CD4-positive, alpha-beta T cell (primary cell): ENCODE data around the gene CADM1. TPM values are rescaled to one million over a fixed set of nuclear protein-coding genes. Genes with fewer than 3 reads are reported as not detected.

Experiments used
- ATAC-seq: fragments of 200-7000 bp; cut with Tn5 transposase; one replicate; pipeline ENCODE4 v1.10.0; 2022; ENCODE audit warnings: mild to moderate bottlenecking; ENCODE audit not compliant: poor library complexity
- CTCF ChIA-PET: fragments of 350-600 bp; sonication (Branson Sonifier 250); formaldehyde crosslinking; loops from one replicate; lab custom pipeline; 2021; ENCODE audit warnings: antibody characterized with exemption, inconsistent platforms; lab: Charles Lee
- POLR2A ChIA-PET: fragments of 350-600 bp; sonication (Branson Sonifier 250); formaldehyde crosslinking; loops from one replicate; lab custom pipeline; 2021; ENCODE audit warnings: antibody characterized with exemption, inconsistent platforms; lab: Charles Lee
- DNase-seq, 14 experiments: peaks; one replicate each; pipeline ENCODE4 v3.0.0-alpha.2; 2013 to 2020; ENCODE audit warnings: mixed read lengths in 2 of 14
- H3K27ac ChIP-seq, 2 donors: one replicate each; pipeline versions ENCODE4 v1.5.1 to v1.7.0; 2013; ENCODE audit warnings: low read length in 2 of 2, low read depth in 1 of 2, mild to moderate bottlenecking in 1 of 2
- H3K27me3 ChIP-seq, 2 experiments: 1 replicate in 1 of 2; 2 replicates in 1 of 2; pipeline versions ENCODE4 v1.6.1 to v1.7.0; 2013; ENCODE audit warnings: low read length in 2 of 2, control low read depth in 1 of 2, mild to moderate bottlenecking in 1 of 2, moderate library complexity in 1 of 2; ENCODE audit not compliant: insufficient read depth in 2 of 2, control insufficient read depth in 1 of 2
- H3K36me3 ChIP-seq: one replicate; pipeline ENCODE4 v1.6.1; 2013; ENCODE audit warnings: low read length, control low read depth; ENCODE audit not compliant: insufficient read depth
- H3K4me1 ChIP-seq: one replicate; pipeline ENCODE4 v1.6.1; 2013; ENCODE audit warnings: low read length, control low read depth; ENCODE audit not compliant: insufficient read depth
- H3K4me3 ChIP-seq: one replicate; pipeline ENCODE4 v1.5.1; 2013; ENCODE audit warnings: mild to moderate bottlenecking, low read length, moderate library complexity
- H3K9me3 ChIP-seq, 2 experiments: 1 replicate in 1 of 2; 2 replicates in 1 of 2; pipeline versions ENCODE4 v1.6.1 to v1.7.0; 2013; ENCODE audit warnings: low read length in 2 of 2, mild to moderate bottlenecking in 2 of 2, control low read depth in 1 of 2, moderate library complexity in 1 of 2; ENCODE audit not compliant: control insufficient read depth in 1 of 2, insufficient read depth in 1 of 2
- H3K27ac Mint-ChIP-seq: one replicate; pipeline ENCODE4 v1.8.0; 2020; ENCODE audit warnings: mixed read lengths
- H3K27me3 Mint-ChIP-seq: one replicate; pipeline ENCODE4 v1.8.0; 2021; ENCODE audit warnings: mixed read lengths
- H3K36me3 Mint-ChIP-seq: one replicate; pipeline ENCODE4 v1.8.0; 2021; ENCODE audit warnings: low read depth, mixed read lengths
- H3K4me1 Mint-ChIP-seq: one replicate; pipeline ENCODE4 v1.8.0; 2021; ENCODE audit warnings: low read depth, mixed read lengths
- H3K4me3 Mint-ChIP-seq: one replicate; pipeline ENCODE4 v1.8.0; 2020; ENCODE audit warnings: mild to moderate bottlenecking, mixed read lengths
- H3K9me3 Mint-ChIP-seq: one replicate; pipeline ENCODE4 v1.8.0; 2020; ENCODE audit warnings: mixed read lengths
- CTCF ChIP-seq: fragments of 200-600 bp; IDR thresholded peaks from one replicate; pipeline ENCODE4 v1.8.0; 2022; ENCODE audit warnings: antibody characterized with exemption, mild to moderate bottlenecking
- intact Hi-C, 2 experiments: fragments of 100-400 bp; cut with DNase I in 1 of 2; cut with micrococcal nuclease in 1 of 2; formaldehyde crosslinking; loops; one replicate each; pipeline versions ENCODE4 v1.15.1 to v1.9.0; 2023 to 2025; cut with DNase I, micrococcal nuclease
- total RNA-seq, 174 experiments: library from RNA in 2 of 174; stranded (reverse) in 2 of 174; gene quantifications; one replicate each; pipeline ENCODE4 v1.2.3 and lab custom pipeline; 2021 to 2026

Gene CADM1
- total RNA-seq, 2 experiments from 2014 or later: 1.1 to 1.4 TPM

DNA sequence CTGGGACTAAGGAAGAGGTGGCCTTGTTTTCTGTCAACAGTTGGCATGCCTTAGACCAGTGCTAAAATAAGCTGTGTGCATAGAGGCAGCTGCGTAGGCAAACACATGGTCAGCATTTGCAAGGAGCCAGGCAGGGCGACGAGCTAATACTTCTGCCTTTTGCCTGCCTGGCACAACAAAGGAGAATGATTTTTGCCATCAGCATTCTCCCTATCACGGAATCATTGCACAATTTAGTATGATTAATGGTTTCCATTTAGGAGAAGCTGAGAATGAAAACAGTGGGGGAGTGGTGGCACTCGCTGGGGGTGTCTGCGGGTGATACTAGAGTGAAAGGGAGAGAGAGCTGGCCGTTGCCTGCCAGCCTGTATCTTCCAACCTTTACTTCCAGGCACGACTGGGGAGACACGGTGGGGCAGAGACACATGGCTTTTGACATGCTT lies 336.0 kb downstream of the CADM1 start:
- intact Hi-C loops: no loop called here
- Mint-ChIP-seq H3K4me1 (no peaks in the 10 kb centered on the region), H3K27ac (no peak overlapping the region), H3K4me3 (no peak overlapping the region), H3K27me3 (peaks cover 4% of the 10 kb centered on the region), H3K9me3 (no peaks in the 10 kb centered on the region), H3K36me3 (no peaks in the 10 kb centered on the region)
- no peak for TF ChIP-seq CTCF
- H3K27me3 ChIP-seq: no peaks in the 10 kb centered on the region
- no peak overlapping the region for H3K4me3 ChIP-seq
- ChIA-PET POLR2A (no interaction called here), CTCF (no interaction called here)
- DNase-seq: no peak
- H3K36me3 ChIP-seq: no peaks in the 10 kb centered on the region
- H3K9me3 ChIP-seq: no peaks in the 10 kb centered on the region
- H3K27ac ChIP-seq: no peak overlapping the region
- no peak for ATAC-seq
- no peaks in the 10 kb centered on the region for H3K4me1 ChIP-seq

- H3K27ac ChIP-seq: no peak overlapping the region
- H3K27me3 ChIP-seq: no peaks in the 10 kb centered on the region
- POLR2A ChIA-PET: no interaction called here
- Mint-ChIP-seq H3K4me3 (no peak overlapping the region), H3K9me3 (no peaks in the 10 kb centered on the region), H3K36me3 (no peaks in the 10 kb centered on the region), H3K27me3 (peaks cover 8% of the 10 kb centered on the region), H3K4me1 (no peaks in the 10 kb centered on the region), H3K27ac (no peak overlapping the region)
- H3K4me3 ChIP-seq: no peak overlapping the region
- H3K9me3 ChIP-seq: no peaks in the 10 kb centered on the region
- intact Hi-C loops: no loop called here
- H3K36me3 ChIP-seq: no peaks in the 10 kb centered on the region
- TF ChIP-seq CTCF: no peak
- H3K4me1 ChIP-seq: no peaks in the 10 kb centered on the region
- ATAC-seq (no peak), DNase-seq (no peak)
- CTCF ChIA-PET: no interaction called here
Measured at GRCh38 chr11:115167456-115167855, 336.8 kb downstream of the CADM1 start.

DNA sequence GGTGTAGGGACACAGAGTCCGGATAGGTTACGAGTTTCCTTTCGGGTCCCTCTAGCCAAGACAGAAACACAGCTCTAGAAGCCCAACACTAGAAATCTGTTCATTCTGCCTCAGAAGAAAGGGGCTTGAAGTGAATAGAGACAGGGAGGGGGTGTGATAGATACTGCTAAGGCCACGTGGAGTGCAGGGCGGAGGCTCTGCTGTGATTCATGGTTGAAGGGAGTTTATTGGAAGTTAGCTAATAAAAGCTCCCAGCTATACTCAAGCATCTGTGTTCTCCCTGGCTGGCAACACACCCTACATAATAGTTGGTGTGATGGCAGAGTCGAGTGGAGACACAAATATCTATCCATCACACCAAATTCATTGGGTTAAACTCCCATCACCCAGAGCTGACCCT lies 337.4 kb downstream of the CADM1 start:
- H3K4me3 Mint-ChIP-seq: no peak overlapping the region
- no peaks in the 10 kb centered on the region for H3K36me3 Mint-ChIP-seq
- Histone ChIP-seq H3K4me1 (no peaks in the 10 kb centered on the region), H3K27ac (no peak overlapping the region), H3K4me3 (no peak overlapping the region), H3K27me3 (no peaks in the 10 kb centered on the region), H3K9me3 (no peaks in the 10 kb centered on the region), H3K36me3 (no peaks in the 10 kb centered on the region)
- ChIA-PET CTCF (no interaction called here), POLR2A (no interaction called here)
- ATAC-seq (no peak), DNase-seq (no peak)
- no peak overlapping the region for H3K27ac Mint-ChIP-seq
- peaks cover 12% of the 10 kb centered on the region for H3K27me3 Mint-ChIP-seq
- no peaks in the 10 kb centered on the region for H3K9me3 Mint-ChIP-seq
- no peak for TF ChIP-seq CTCF
- no peaks in the 10 kb centered on the region for H3K4me1 Mint-ChIP-seq
- intact Hi-C loops: no loop called here
